ENCODE measurements around the gene RAD54L. TPM values are rescaled to one million over a fixed set of nuclear protein-coding genes. Genes with fewer than 3 reads are reported as not detected.
"Not testable (repeated sequence)": the region's sequence is repeated elsewhere in the genome, so short reads cannot be mapped to it uniquely, and the experiment has no call there.

The RAD54L gene
- total RNA-seq, 1 experiment from 2014 or later: 29.4 TPM

GRCh38 chr1:46224966-46225365 is 22.6 kb upstream of the RAD54L start:
- intact Hi-C loops (cut with micrococcal nuclease): no loop called here
- Histone ChIP-seq H3K9me2 (replicated peaks; ENCODE audit: low read length) (no peaks in the 10 kb centered on the region), H2AFZ (ENCODE audit: low read length) (no peak overlapping the region), H3K4me1 (ENCODE audit: insufficient read depth, low read length) (peaks cover 5% of the 10 kb centered on the region; the same call in 1 of the 2 replicates), H3K27ac (ENCODE audit: low read length) (no peak overlapping the region), H3K9ac (ENCODE audit: low read length) (no peak overlapping the region), H3K27me3 (ENCODE audit: low read length) (no peaks in the 10 kb centered on the region), H4K20me1 (ENCODE audit: low read length) (no peaks in the 10 kb centered on the region), H3K9me3 (ENCODE audit: low read length) (no peaks in the 10 kb centered on the region), H3K4me2 (ENCODE audit: low read length) (no peak overlapping the region), H3K36me3 (ENCODE audit: low read depth, low read length) (no peaks in the 10 kb centered on the region), H3K4me3 (ENCODE audit: low read length) (no peak overlapping the region), H3K79me2 (ENCODE audit: low read length) (no peaks in the 10 kb centered on the region), H3F3A (ENCODE audit: low read length, unreplicated experiment) (no peaks in the 10 kb centered on the region)
- POLR2A ChIA-PET (ENCODE audit: unreplicated experiment): no interaction called here
- ATAC-seq (no peak), DNase-seq (no peak)
- CTCF ChIA-PET: interaction anchor here (0.6 kb wide), 1 partner anchor 22 kb away, joined by 11 read pairs; no protein-coding TSS in a partner anchor
- TF ChIP-seq CTCF (conservative IDR thresholded peaks at IDR 0.05; ENCODE audit: low read depth, low read length) (no peak), EZH2phosphoT487 (IDR thresholded peaks at IDR 0.05; ENCODE audit: borderline replicate concordance, low read length) (no peak), EZH2 (IDR thresholded peaks at IDR 0.05; ENCODE audit: low read length, unreplicated experiment) (no peak)
- no TSS peak for BruUV-seq (replicated peaks)

GRCh38 chr1:46231231-46231630 is 16.3 kb upstream of the RAD54L start:
- intact Hi-C loops (cut with micrococcal nuclease); H3K9ac ChIP-seq (ENCODE audit: low read length); ATAC-seq: not testable (repeated sequence)

GRCh38 chr1:46236882-46237281 is 10.7 kb upstream of the RAD54L start:
- no TSS peak for BruUV-seq (replicated peaks)
- H4K20me1 ChIP-seq (ENCODE audit: low read length): no peaks in the 10 kb centered on the region
- peaks cover 7% of the 10 kb centered on the region; the same call in 1 of the 2 replicates for H3K9me3 ChIP-seq (ENCODE audit: low read length)
- TF ChIP-seq EZH2phosphoT487 (IDR thresholded peaks at IDR 0.05; ENCODE audit: borderline replicate concordance, low read length): no peak
- TF ChIP-seq CTCF (conservative IDR thresholded peaks at IDR 0.05; ENCODE audit: low read depth, low read length): no peak
- no peak for TF ChIP-seq EZH2 (IDR thresholded peaks at IDR 0.05; ENCODE audit: low read length, unreplicated experiment)
- no peaks in the 10 kb centered on the region for H3K4me1 ChIP-seq (ENCODE audit: insufficient read depth, low read length)
- no peak overlapping the region for H3K4me3 ChIP-seq (ENCODE audit: low read length)
- ChIA-PET POLR2A (ENCODE audit: unreplicated experiment) (no interaction called here), CTCF (no interaction called here)
- no peaks in the 10 kb centered on the region for H3F3A ChIP-seq (ENCODE audit: low read length, unreplicated experiment)
- no peaks in the 10 kb centered on the region for H3K9me2 ChIP-seq (replicated peaks; ENCODE audit: low read length)
- no peak overlapping the region for H3K4me2 ChIP-seq (ENCODE audit: low read length)
- no peak overlapping the region for H3K27ac ChIP-seq (ENCODE audit: low read length)
- intact Hi-C loops (cut with micrococcal nuclease): no loop called here
- no peak overlapping the region for H2AFZ ChIP-seq (ENCODE audit: low read length)
- no peaks in the 10 kb centered on the region for H3K36me3 ChIP-seq (ENCODE audit: low read depth, low read length)
- no peaks in the 10 kb centered on the region for H3K79me2 ChIP-seq (ENCODE audit: low read length)
- no peaks in the 10 kb centered on the region for H3K27me3 ChIP-seq (ENCODE audit: low read length)
- ATAC-seq (no peak), DNase-seq (no peak)
- no peak overlapping the region for H3K9ac ChIP-seq (ENCODE audit: low read length)

More at GRCh38 chr1:46231231-46231630, 16.3 kb upstream of the RAD54L start:
- H3F3A ChIP-seq (ENCODE audit: low read length, unreplicated experiment); H2AFZ ChIP-seq (ENCODE audit: low read length); DNase-seq; BruUV-seq (replicated peaks); H3K4me1 ChIP-seq (ENCODE audit: insufficient read depth, low read length); H3K4me3 ChIP-seq (ENCODE audit: low read length); H4K20me1 ChIP-seq (ENCODE audit: low read length); H3K9me3 ChIP-seq (ENCODE audit: low read length); H3K27me3 ChIP-seq (ENCODE audit: low read length); H3K9me2 ChIP-seq (replicated peaks; ENCODE audit: low read length); H3K4me2 ChIP-seq (ENCODE audit: low read length); H3K79me2 ChIP-seq (ENCODE audit: low read length); H3K27ac ChIP-seq (ENCODE audit: low read length); CTCF ChIA-PET; H3K36me3 ChIP-seq (ENCODE audit: low read depth, low read length); POLR2A ChIA-PET (ENCODE audit: unreplicated experiment): not testable (repeated sequence)

DNA sequence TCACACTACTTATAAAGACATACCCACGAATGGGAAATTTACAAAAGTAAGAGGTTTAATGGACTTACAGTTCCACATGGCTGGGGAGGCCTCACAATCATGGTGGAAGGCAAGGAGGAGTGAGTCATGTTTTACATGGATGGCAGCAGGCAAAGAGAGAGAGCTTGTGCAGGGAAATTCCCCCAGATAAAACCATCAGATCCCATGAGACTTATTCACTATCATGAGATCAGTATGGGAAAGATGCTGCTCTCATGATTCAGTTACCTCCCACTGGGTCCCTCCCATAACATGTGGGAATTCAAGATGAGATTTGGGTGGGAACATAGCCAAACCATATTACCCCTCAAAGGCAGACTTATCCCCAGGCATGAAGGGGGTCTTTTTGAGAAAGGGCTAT is 8.7 kb upstream of the RAD54L start:
- H3K9me3 ChIP-seq (ENCODE audit: low read length); H3F3A ChIP-seq (ENCODE audit: low read length, unreplicated experiment); ATAC-seq; H3K4me1 ChIP-seq (ENCODE audit: insufficient read depth, low read length); H3K36me3 ChIP-seq (ENCODE audit: low read depth, low read length); H3K27ac ChIP-seq (ENCODE audit: low read length); H4K20me1 ChIP-seq (ENCODE audit: low read length); CTCF ChIA-PET; H3K9me2 ChIP-seq (replicated peaks; ENCODE audit: low read length); H2AFZ ChIP-seq (ENCODE audit: low read length); H3K4me2 ChIP-seq (ENCODE audit: low read length); H3K27me3 ChIP-seq (ENCODE audit: low read length); intact Hi-C loops (cut with micrococcal nuclease); H3K9ac ChIP-seq (ENCODE audit: low read length); H3K4me3 ChIP-seq (ENCODE audit: low read length); BruUV-seq (replicated peaks); DNase-seq; H3K79me2 ChIP-seq (ENCODE audit: low read length); POLR2A ChIA-PET (ENCODE audit: unreplicated experiment): not testable (repeated sequence)

DNA sequence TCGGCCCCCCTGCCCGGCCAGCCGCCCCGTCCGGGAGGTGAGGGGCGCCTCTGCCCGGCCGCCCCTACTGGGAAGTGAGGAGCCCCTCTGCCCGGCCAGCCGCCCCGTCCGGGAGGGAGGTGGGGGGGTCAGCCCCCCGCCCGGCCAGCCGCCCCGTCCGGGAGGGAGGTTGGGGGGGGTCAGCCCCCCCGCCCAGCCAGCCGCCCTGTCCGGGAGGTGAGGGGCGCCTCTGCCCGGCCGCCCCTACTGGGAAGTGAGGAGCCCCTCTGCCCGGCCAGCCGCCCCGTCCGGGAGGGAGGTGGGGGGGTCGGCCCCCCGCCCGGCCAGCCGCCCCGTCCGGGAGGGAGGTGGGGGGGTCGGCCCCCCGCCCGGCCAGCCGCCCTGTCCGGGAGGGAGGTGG is 5.8 kb upstream of the RAD54L start:
- CTCF ChIA-PET; H3K9me2 ChIP-seq (replicated peaks; ENCODE audit: low read length); H3K9me3 ChIP-seq (ENCODE audit: low read length); H3K4me2 ChIP-seq (ENCODE audit: low read length); BruUV-seq (replicated peaks); DNase-seq; POLR2A ChIA-PET (ENCODE audit: unreplicated experiment); H3K4me1 ChIP-seq (ENCODE audit: insufficient read depth, low read length); H2AFZ ChIP-seq (ENCODE audit: low read length); H3K36me3 ChIP-seq (ENCODE audit: low read depth, low read length); ATAC-seq; H4K20me1 ChIP-seq (ENCODE audit: low read length); H3F3A ChIP-seq (ENCODE audit: low read length, unreplicated experiment); H3K79me2 ChIP-seq (ENCODE audit: low read length); H3K27ac ChIP-seq (ENCODE audit: low read length); H3K4me3 ChIP-seq (ENCODE audit: low read length); H3K9ac ChIP-seq (ENCODE audit: low read length); H3K27me3 ChIP-seq (ENCODE audit: low read length): not testable (repeated sequence)
- intact Hi-C loops (cut with micrococcal nuclease): loop anchor here (10.0 kb wide), 1 partner anchor 63 kb away; the partner anchor contains the start of genes LRRC41 and UQCRH

All from PC-3 (cell line).